HuH-7 (cell line): ENCODE results near the gene APH1A.
"Not testable (repeated sequence)": the region's sequence is repeated elsewhere in the genome, so short reads cannot be mapped to it uniquely, and the experiment has no call there.

Source experiments
- DNase-seq: peaks from one replicate; pipeline ENCODE4 v3.0.0; 2011; ENCODE audit warnings: low spot score

APH1A gene

DNA sequence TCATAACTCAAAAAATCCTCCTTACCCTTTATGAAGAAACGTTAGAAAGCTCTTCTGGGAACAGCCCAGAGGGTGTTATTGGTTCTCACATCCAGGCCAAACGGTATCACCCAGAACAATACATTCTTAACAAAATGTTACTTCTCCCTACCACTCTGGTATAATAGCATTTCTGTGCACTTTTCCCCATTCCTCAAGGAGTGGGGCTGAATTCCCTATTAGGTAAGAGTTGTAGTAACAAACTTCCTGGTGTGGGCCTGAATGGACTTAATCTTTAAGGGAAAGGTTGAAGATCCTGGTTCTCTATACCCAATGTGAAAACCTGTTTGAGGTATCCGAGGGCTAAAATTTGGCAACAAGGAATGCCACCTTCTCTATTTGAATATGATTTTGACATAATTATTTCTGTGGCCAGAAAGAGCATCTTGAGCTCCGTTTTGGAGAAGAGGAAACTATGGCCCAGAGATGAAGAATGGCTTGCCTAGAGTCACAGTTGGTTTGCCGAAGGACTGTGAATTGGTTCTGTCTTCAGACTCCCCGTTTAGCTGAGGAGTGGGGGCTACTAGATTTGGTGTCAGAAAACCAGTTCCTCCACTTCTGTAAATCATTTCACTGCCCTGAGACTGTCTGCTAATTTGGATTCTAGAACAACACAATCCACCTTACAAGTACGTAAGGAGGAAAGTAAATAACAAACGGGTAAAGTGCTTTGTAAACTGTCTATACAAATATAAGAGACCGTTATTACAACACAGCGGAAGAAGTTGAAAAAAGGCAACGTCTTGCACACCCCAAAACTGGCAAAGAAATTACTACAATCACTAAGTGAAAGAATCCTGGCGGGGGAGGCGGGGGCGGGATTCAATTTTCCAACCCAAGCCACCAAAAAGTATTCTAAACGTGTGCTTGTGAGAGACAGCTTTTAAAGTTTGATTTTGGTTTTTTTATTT is 35.2 kb downstream of the APH1A start:
- DNase-seq = no peak

DNA sequence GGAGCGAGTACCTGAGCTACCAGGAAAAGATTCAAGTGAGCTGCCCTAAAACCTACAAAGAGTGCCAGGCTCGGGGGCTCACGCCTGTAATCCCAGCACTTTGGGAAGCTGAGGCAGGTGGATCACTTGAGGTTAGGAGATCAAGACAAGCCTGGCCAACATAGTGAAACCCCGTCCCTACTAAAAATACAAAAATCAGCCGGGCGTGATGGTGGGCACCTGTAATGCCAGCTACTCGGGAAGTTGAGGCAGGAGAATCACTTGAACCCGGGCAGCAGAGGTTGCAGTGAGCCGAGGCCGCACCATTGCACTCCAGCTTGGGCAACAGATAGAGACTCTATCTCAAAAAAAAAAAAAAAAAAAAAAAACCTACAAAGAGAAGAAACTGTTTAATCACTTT is 35.9 kb downstream of the APH1A start:
- not testable (repeated sequence) for DNase-seq

DNA sequence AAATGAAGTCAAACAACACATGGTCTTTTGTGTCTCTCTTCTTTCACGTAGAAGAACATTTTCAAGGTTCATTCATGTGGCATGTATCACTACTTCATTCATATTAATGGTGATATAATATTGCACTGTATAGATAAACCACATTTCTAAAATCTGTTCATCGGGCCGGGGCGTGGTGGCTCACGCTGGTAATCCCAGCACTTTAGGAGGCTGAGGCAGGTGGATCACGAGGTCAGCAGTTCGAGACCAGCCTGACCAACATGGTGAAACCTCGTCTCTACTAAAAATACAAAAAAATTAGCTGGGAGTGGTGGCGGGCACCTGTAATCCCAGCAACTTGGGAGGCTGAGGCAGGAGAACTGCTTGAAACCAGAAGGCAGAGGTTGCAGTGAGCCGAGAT is 40.6 kb downstream of the APH1A start:
- not testable (repeated sequence) for DNase-seq

DNA sequence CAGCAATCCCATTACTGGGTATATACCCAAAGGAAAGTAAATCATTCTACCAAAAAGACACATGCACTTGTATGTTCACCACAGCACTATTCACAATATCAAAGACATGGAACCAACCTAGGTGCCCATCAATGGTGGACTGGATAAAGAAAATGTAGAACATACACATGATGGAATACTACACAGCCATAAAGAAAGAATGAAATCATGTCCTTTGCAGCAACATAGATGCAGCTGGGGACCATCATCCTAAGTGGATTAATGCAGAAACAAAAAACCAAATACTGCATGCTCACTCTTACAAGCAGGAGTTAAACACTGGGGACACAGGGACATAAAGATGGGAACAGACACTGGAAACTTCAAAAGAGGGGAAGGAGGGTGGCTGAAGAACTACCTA is 41.6 kb downstream of the APH1A start:
- DNase-seq = no peak

DNA sequence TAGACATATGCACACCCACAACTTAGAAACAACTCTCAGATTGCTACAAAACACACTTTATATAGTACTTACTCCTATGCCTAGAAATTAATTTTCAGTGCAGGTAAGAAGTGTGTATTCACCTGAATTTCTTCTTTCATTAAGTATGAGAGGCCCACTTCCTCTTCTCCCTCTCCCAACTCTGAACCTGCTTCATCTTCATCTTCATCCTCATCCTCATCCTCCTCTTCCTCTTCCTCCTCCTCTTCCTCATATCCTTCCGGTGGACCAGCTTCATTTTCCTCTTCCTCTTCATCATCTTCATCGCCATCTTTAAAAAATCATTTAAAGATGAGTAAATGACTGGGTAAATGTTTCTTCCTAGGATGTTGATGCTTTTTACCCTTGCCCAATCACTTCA is 42.3 kb downstream of the APH1A start:
- DNase-seq = no peak

DNA sequence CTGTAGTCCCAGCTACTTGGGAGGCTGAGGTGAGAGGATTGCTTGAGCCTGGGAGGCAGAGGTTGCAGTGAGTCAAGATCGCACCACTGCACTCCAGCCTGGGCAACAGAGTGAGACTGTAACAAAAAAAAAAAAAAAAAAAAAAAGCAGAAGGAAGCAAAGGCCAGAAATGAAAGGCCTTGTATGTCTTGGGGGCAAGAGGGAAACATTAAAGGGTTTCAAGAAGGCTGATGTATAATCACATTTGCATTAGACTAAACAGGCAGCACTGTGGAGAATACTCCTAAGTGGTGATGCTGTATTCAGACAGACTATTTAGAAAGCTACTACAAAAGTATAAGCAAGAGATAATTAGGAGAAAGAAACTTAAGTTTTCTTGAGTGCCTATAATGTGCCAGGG is 43.3 kb downstream of the APH1A start:
- DNase-seq = no peak

DNA sequence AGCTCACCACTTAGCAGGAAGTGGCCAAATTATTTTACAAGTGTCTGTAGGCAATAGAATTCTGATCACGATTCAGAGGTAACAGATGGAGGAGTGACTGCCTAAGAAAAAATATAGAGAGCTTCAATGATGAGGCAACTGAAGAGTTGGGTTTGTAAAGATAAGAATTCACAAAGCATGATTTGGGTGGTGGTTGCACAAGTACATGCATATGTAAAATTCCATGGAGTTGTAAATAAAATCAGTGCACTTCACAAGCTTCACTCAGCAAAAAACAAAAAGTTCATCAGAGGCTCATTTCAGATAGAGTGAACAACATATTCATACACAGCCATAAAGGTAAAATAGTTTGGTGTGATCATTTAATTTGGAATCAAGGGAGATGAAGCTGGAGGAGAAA is 43.8 kb downstream of the APH1A start:
- DNase-seq = no peak

DNA sequence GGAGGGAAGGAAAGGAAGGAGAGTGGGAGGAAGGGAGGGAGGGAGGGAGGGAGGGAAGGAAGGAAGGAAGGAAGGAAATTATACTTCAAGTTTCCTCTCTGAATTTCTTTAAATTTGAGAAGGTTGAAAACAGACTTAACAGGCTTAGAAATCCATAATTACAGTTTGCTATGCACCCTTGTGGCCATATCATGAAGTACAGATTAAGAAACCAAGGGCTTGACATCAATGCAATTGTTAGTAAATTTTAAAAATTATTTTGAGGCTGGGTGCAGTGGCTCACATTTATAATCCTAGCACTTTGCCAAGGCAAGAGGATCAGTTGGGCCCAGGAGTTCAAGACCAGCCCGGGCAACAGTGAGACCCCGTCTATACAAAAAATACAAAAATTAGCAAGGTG is 47.3 kb downstream of the APH1A start:
- DNase-seq = no peak

DNA sequence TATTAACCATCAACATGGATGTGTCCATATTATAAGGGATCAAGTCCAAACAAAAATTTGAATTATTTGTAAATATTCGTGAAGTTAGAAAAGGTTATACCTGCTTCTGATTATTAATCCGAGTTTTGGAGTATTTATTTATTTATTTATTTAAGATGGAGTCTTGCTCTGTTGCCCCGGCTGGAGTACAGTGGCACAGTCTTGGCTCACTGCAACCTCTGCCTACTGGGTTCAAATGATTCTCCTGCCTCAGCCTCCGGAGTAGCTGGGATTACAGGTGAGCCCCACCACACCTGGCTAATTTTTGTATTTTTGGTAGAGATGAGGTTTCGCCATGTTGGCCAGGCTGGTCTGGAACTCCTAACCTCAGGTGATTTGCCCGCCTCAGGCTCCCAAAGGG is 53.0 kb downstream of the APH1A start:
- DNase-seq = not testable (repeated sequence)
